ENCODE measurements around the gene AOPEP.
A peak's percentile ranks its signal among the peaks of the same experiment; 100 is the strongest.

Gene AOPEP, protein sequence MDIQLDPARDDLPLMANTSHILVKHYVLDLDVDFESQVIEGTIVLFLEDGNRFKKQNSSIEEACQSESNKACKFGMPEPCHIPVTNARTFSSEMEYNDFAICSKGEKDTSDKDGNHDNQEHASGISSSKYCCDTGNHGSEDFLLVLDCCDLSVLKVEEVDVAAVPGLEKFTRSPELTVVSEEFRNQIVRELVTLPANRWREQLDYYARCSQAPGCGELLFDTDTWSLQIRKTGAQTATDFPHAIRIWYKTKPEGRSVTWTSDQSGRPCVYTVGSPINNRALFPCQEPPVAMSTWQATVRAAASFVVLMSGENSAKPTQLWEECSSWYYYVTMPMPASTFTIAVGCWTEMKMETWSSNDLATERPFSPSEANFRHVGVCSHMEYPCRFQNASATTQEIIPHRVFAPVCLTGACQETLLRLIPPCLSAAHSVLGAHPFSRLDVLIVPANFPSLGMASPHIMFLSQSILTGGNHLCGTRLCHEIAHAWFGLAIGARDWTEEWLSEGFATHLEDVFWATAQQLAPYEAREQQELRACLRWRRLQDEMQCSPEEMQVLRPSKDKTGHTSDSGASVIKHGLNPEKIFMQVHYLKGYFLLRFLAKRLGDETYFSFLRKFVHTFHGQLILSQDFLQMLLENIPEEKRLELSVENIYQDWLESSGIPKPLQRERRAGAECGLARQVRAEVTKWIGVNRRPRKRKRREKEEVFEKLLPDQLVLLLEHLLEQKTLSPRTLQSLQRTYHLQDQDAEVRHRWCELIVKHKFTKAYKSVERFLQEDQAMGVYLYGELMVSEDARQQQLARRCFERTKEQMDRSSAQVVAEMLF

DNA sequence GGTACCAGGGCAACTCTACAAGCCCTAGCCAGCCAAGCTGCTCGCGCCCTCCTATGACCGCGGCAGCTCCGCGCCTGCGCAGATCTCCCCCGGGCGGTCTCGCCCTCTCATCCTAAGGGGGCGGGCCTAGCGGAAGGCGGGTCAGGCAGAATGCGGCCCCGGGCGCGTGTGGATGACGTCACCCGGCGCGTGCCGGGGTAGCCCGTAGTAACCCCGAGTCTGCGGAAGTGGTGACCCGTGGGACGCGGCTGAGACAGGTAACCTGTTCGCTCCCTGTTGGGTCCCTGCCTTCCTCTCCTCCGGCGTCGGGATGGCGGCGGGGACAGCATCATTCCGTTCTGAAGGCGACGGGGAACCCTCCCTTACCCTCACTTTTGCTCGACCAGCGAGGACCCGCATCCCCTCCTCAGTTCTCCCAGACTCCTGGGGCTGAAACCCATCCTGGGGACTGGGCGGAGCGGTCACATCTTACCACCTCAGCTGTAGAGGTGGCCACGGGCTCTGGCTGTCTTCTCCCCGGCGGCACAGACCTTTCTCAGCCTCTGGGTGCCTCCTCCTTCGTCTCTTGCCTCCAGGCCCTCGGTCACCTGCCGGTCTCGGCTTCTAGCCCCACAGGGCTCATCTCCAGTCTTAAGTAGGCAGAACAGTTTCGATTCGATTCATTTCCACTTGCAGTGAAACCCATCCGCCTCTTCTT lies at the start of gene AOPEP:
AOPEP (plus strand) TSS at position 205 of the 697 bp plus-strand sequence. CDS start 33,085 bp downstream, outside the sequence.
- H3K4me3 ChIP-seq (ENCODE audit: low read depth, low read length): peak within 1 kb of the TSS; percentile 98

DNA sequence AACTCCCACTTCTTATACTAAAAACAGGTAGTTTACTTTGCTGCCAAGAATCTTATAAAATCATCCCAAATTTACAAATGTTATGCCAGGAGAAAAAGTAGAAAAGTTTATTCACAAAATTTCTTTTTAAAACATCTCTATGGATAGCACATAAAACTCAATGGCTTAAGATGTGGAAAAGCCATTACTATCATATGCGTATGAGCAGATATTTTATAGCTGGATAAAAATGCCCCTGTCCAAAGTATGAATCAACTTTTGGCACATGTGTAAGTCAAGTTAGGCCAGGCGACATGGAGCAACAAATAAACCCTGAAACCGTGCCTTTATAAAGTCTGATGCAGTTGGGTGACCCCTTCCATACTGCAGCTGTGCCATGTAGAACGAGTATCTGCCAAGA lies 48.6 kb upstream of the AOPEP start:
- H3K4me3 ChIP-seq (ENCODE audit: low read depth, low read length): no peak overlapping the region

DNA sequence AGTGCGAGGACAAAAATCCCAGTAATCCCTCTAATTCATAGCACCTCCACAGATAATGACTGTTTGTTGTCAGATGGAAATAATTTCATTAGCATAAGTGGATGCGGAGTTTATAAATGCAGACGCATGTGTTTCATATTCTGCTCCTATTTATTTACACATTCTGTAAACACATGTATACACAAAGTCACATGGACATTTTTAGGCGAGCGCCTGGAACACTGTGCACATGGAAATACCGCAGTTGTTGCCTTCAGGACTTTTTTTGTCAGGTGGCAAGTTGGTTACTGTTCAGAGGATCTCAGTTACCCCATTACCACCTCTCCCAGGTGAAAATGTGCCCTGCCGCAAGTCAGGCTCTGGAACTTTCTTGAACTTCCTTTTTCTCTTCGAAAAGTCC lies 46.9 kb upstream of the AOPEP start:
- H3K4me3 ChIP-seq (ENCODE audit: low read depth, low read length): no peak overlapping the region

DNA sequence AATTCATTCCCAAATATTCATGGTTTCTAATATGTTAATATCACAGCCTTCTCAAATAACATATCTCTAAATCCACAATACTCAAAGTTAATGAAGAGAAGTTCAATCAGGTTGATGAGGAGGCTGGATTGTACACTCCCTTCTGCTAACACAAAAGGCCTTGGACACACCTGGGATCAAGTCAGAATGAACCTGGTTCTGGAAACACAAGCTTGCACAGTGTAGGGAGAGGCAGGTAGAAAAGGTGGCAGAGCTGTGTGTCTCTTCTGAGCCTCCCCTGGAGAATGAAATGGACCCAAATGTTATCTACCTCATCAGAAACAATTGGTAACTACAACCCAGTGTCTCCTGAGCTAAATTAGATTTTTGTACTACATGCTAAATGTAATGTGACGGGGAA lies 46.5 kb upstream of the AOPEP start:
- H3K4me3 ChIP-seq (ENCODE audit: low read depth, low read length): no peak overlapping the region

DNA sequence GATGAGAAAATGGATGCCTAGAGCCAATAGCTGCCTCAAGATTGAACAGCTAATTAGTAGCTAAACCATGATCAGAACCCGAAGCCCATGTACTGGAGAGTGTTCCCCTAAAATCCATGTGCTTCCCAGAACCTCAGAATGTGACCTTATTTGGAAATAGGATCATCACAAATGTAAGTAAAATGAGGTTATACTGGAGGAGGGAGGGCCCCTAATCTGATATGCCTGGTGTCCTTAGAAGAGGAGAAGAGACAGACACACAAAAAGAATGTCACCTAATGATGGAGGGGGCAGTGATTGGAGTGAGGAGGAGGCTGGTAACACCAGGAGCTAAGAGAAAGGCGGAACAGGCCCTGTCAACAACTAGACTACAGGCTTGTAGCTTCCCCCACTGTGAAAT lies 45.9 kb upstream of the AOPEP start:
- no peak overlapping the region for H3K4me3 ChIP-seq (ENCODE audit: low read depth, low read length)

DNA sequence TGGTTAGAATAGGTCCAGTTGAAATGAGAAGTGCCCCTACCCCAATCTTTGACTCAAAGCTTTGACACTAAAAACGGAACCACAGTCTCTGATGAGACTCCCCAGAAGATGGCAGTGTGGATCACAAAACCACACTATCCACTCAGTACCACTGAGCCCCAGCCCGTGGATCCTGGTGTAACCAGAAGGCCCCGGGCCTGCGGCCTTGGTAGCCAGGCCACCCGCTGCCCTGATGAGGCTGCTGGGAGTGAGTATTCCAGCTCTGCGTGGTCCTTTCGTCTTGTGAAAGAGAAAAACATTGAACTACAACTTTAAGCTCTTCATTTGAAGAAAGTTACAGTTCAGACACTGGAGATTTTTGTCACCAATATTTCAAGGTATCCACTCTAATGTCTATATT lies 45.0 kb upstream of the AOPEP start:
- H3K4me3 ChIP-seq (ENCODE audit: low read depth, low read length): no peak overlapping the region

DNA sequence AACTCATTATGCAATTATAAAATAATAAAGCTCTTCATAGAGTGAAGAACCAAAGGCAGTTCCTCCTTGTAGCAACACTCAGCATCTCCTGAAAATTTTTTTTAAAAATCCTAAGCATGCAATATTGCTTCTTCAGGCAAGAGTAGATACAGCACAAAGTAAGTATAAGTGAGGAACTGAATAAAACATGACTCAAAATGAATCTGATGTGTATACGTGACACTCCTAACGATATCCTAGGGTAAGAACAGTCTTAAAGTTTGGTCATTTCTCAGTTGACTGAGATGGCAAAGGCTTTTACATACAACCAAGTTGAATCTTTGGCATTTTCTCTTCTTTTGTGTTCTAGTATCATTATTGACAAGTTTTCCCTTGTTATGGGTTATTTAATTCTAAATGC lies 41.1 kb upstream of the AOPEP start:
- H3K4me3 ChIP-seq (ENCODE audit: low read depth, low read length): no peak overlapping the region

DNA sequence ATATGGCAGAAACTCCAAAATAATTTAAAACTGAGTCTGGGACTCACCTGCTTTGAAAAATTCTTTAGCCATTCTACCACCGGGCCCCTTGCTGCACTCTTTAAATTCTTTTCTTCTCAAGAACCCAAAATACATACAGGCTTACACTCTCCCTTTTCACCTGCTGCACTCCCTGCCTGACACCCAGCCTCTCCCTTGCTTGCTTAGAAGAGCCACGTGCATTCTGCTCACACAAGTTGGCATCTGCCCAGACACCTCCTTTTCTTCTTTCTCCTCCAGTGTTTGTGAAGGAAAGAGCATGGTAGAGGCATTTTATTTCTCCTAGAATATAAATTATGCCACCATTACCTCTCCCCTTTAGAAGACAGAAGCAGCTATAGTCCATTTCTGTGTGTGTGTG lies 39.0 kb upstream of the AOPEP start:
- no peak overlapping the region for H3K4me3 ChIP-seq (ENCODE audit: low read depth, low read length)

DNA sequence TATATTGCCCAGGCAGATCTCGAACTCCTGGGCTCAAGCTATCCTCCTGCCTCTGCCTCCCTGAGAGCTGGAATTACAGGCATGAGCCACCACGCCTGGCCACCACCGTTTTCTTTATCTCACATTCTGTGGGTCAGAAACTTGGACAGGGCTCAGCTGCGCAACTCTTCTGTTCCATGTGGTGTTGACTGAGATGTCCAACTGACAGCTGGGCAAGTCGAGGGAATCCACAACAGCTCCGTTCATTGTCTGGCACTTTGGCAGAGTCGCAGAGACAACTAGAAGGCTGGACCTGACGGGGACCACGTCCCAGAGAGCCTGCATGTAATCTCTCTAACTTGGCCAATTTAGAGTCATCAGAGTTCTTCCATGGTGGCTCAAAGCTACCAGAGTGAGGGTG lies 36.2 kb upstream of the AOPEP start:
- no peak overlapping the region for H3K4me3 ChIP-seq (ENCODE audit: low read depth, low read length)

DNA sequence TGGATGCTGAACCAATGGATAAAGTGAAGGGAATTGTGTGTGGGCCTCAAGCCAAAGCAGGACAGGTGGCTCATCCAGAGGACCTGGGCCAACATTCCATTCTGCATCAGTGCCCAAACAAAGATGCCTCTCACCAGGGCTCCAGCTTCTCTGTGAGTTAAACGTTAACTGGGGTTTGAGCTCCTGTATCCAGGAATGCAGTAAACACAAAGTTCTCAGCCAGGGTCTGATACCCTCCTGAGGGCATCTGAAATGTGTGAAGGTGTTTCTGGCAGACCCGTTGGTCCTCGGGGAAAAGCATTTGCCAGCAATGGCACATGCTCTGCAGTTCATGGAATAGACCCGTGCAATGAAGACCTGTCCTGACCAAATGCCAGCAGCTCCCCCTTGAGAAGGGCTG lies 33.9 kb upstream of the AOPEP start:
- no peak overlapping the region for H3K4me3 ChIP-seq (ENCODE audit: low read depth, low read length)

DNA sequence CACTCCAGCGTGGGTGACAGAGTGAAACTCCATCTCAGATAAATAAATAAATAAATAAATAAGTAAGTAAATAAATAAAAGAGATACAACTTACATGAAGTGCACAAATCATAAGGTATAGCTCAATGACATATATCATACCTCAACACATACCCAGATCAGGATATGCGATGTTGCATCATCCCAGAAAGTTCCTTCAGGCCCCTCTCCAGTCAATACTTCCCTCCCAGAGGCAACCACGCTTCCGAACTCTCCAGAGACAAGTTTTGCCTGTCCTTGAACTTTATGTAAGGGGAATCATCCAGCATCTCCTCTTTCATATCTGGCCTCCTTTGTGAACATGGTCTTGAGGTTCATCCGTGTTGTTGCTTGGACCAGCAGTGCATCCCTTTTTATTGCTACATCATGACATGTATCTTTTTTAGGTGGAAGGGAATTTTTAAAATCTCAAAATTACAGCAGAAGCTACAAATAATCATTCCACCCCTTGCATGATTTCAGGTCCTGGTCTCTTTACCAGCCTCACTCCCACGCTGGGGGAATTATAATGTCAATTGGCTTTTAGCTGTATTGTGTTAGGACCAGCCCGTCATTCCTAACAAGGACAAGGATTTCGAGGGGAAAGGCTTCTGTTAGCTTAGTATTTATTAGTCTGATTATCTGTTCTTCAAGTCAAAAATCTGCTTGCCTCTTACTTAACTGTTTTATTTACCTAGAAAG lies 32.9 kb upstream of the AOPEP start:
- no peak overlapping the region for H3K4me3 ChIP-seq (ENCODE audit: low read depth, low read length)

DNA sequence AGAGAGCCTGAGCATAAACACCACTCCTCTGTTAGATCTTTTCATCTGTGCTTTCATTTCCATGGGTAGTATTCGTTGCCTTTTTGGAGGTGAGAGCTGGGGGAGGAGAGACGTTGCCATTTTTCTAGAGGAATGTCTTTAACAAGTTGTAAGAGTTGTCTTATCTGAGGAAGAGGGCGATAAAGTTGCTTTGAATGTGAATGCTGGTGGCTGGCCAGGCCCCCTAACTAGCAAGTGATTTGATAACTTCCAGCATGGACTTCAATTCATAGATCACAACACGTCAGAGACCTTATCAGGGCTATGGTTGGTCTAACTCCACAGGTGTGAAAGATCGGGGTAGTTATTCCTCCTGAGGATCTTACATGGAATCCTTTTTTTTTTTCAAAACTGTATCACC lies 30.0 kb upstream of the AOPEP start:
- H3K4me3 ChIP-seq (ENCODE audit: low read depth, low read length): no peak overlapping the region

DNA sequence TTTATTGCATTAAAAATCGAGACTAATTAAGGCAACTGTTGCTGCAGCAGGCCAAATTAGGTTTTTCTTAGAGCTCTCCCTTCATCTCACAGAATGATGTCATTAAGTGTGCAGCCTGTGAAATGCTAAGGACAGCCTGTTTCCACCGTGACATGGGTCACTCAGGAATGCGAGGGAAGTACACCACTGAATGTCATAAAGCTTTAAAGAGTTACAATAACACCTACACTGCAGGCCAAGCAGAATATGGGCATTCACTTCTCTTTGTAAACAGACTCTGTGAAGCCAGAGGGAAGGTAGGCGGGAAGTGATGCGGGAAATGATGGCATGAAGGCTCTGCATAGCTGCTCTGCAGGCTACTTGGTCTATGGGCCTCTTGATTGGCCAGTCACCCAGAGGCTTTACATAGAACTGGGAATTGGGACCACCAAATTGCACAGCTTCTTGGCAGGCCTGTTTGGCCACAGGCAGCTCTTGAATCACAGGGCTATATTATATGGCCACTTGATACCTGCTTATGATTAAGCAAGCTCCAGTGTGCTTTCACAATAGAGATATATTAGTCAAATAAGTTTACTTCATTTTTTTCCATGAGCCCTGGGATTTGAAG lies 28.4 kb upstream of the AOPEP start:
- H3K4me3 ChIP-seq (ENCODE audit: low read depth, low read length): no peak overlapping the region

DNA sequence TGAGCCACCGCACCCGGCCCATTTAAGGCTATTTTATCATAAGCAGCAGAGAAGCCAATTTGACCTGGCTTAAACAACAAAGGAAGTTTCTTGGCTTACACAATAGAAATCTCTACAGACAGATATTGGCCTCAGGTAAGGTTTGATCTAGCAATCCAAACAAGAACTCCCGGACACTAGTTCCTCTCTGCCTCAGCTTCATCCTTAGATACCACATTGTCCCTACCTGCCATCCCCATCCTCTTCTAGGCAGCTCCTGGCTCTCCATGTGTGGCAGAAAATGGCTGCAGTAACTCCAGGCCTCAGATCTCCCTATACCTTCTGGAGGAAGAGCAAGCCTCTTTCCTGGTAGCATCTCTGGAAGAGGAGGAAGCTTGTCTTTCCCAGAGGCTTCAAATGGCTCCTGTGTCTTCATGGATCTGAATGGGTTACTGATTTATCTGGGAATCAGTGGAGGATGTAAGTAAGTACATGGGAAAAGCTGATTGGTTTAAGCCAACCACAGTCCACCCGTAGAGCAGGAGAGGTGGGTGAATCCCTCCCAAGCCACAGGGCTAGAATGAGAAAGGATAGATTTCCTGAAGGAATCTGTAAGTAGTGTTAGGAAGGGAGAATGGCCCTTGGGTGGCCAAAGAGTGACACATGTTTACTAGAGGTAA lies 26.7 kb upstream of the AOPEP start:
- no peak overlapping the region for H3K4me3 ChIP-seq (ENCODE audit: low read depth, low read length)

DNA sequence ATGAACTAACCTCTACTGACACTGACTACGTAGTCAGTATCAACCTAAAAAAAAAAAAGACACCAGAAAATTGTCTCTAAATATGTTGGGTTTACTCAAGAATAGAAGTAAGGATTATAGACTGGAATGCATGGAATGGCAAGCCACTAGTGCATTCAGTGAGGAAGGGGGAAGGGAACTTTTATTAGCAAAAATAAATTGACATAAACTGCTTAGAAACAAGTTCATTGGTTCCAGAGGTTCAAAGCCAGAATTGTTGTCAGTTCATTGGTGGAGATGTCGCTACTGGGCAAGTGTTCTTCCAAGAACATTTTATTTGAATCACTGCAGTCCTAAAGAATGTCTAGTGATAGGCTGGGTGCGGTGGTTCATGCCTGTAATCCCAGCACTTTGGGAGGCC lies 26.1 kb upstream of the AOPEP start:
- H3K4me3 ChIP-seq (ENCODE audit: low read depth, low read length): no peak overlapping the region

DNA sequence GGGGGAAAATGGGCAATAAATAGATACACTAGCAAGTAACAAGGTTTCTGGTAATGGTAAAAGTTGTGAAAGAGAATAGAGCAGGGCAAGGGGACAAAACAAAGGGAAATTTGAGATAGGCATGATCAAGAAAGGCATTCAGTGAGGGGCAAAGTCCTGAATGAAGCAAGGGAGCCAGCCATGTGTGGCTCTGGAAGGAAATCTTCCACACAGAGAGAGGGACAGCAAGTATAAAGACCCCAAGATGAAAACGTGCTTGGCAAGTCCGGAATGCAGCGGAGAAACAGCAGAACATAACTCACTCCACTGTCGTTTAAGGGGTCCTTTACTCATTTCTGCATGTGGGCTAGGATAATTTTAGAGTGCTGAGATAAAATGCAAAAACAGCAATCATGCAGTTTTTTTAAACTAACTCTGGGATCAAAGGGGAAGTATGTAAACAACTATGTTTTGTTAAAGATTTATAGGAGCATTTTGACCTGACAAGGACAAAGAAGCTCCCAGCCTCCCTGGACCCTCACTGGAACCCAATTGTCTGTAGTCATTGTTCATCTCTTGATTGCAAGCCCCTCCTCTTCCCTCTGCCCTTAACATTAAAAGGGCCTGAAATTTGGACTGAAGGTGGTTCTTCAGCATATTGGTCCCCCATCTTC lies 22.9 kb upstream of the AOPEP start:
- H3K4me3 ChIP-seq (ENCODE audit: low read depth, low read length): no peak overlapping the region

DNA sequence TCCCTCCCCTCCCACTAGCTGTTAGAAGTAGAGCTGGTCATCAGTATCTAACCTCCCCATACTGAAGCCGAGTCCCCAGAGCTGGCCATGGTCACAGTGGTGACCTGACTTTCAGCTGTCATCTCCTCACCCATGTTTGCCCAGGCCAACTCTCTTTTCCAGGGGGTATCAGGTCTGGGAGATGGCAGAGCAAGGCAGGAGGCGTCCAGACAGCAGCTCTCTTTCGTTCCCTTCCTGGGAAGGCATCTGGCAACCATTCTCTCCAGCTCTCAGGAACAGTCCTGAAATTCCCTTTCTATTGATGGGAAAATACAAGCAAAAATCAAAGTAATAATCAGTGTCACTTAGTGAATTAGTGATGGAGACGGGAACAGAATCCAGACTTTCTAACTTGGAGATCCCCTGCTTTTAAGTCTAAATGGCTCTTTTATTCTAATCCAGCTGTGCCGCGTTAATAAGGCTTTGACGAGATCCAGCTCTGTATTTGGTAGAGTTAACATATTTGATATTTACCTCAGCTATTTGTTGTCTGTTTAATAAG lies 21.3 kb upstream of the AOPEP start:
- no peak overlapping the region for H3K4me3 ChIP-seq (ENCODE audit: low read depth, low read length)

DNA sequence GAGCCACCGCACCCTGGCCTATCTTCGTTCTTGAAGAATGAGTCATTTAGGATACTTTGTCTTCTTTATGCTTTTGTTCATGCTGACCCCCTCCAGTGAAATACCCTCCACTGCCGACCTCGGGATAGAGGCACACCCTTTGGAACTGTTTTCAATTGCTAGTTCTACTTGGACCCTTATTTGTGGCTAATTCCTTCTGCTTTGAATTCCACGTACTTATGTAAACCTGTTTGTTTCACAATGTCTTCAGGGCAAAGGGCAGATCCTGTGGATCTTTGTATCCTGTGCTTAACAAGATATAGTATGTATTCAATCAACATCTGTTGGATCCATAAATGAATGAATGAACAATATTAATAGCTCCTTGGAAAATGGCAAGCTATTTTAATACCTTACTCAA lies 19.6 kb upstream of the AOPEP start:
- H3K4me3 ChIP-seq (ENCODE audit: low read depth, low read length): no peak overlapping the region

Data from iPS-11a (cell line).